ENCODE measurements around the gene GJC2.
"Not testable (repeated sequence)": the region's sequence is repeated elsewhere in the genome, so short reads cannot be mapped to it uniquely, and the experiment has no call there.

GJC2 gene

GRCh38 chr1:228174482-228175315 lies 25.0 kb downstream of the GJC2 start:
- no peak for DNase-seq

- DNase-seq: no peak
Measured at GRCh38 chr1:228175316-228176023, 25.7 kb downstream of the GJC2 start.

- DNase-seq: no peak
Measured at GRCh38 chr1:228176024-228176395, 26.3 kb downstream of the GJC2 start.

DNA sequence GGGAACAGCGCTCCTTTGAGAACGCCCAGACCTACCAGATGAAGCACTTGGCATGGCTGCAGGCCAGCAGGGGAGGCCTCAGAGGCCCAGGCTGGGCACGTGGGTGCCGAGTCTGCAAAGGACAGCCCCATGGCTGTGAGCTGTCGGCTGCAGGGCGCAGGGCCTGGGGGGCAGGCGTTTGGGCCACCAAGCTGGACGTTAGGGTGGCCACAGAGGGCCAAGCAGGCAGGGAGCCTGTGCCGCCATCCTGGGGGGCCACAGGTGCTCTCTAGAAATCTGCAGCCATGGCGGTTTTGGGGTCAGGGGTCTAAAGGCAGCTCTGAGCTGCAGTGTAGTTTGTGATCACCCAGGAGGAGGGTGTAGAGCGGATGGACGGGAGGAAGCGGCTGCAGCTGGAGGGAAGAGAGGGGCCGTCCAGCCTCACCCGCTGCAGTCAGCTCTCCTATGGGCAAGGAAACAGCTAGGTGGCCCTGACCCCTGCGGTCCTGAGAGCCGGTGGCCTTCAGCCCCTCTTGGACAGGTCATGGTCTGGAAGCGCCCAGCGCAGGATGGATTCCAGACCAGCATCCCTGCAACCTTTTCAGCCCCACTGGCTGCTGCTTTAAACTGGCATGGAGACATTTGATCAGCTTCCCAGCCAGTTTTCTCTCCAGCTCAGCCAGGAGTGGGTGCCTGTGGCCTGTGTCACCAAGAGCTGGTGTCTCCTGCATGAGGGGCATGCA lies 26.9 kb downstream of the GJC2 start:
- DNase-seq: no peak

GRCh38 chr1:228177183-228177475 lies 27.4 kb downstream of the GJC2 start:
- no peak for DNase-seq

- no peak for DNase-seq
Measured at GRCh38 chr1:228177721-228178710, 28.3 kb downstream of the GJC2 start.

DNA sequence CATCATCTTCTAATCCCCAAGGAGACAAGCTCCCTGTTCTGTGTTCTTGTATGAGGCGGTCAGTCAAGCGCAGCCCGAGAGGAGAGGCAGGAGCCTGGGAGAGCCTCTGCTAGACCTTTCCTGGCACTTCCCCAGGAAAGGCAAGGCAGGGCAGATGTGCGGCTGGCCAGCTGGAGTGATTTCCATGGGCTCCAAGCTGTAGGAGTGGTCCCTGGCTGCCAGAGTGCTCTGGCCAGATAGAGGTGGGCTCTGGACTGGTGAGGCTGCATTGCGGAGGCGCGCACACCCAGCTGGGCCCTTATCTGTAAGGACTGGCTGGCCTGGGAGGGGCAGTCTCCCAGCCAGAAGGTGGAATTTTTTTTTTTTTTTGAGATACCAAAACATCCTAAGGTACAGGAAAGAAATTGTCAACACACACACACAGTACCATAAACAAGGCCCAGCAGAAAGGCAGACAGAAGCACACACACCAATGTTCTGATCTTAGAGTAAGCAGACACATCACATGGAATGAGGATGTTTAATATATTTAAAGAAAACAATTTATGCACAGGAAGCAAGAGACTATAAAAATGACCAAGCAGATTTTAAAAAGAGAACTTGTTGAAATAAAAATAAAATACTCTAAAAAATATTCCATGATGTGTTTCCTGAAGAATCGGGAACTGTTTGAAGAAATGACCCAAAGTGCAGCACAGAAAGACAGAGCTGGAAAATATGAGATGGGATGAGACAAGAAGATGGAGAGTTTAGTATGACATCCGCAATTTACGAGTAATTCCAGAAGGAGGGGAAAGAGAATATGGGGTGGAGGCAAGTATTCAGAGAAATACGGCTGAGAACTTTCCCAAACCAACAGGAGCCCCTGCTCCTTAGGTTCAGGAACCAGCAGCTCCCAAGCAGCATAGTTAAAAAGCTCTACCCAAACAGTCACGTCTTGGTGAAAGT lies 29.3 kb downstream of the GJC2 start:
- DNase-seq: no peak

GRCh38 chr1:228180271-228180958 lies 30.7 kb downstream of the GJC2 start:
- no peak for DNase-seq

DNA sequence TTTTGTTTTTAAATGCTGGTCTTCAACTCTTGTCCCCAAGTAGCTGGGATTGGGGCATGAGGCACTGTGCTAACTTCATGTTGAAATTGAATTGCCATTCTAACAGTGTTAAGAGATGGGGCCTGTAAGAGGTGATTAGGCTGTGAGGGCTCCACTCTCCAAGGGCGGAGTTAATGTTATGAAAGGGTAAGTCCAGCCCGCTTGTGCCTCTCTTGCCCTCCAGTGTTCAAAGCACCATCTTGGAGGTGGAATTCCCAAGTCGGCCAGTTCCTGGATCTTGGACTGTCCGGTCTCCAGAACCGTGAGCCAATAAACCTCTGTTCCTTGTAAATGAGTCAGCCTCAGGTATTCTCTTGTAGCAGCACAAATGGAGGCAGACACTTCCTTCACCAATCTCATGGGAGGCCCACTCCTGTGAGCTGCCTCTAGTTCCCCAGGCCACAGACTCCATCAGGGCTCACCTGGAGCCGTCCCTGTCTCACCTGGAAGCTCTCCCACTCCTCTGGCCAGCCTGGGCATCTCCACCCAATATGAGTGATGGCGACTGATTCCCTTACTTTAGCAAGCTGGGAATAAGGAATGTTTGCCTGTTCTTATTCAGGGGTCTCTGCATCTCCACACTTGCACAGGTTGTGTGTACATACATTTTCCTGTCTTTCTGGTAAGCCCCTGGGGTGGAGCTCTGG lies 31.4 kb downstream of the GJC2 start:
- DNase-seq: no peak

GRCh38 chr1:228181645-228182034 lies 31.9 kb downstream of the GJC2 start:
- no peak for DNase-seq

DNA sequence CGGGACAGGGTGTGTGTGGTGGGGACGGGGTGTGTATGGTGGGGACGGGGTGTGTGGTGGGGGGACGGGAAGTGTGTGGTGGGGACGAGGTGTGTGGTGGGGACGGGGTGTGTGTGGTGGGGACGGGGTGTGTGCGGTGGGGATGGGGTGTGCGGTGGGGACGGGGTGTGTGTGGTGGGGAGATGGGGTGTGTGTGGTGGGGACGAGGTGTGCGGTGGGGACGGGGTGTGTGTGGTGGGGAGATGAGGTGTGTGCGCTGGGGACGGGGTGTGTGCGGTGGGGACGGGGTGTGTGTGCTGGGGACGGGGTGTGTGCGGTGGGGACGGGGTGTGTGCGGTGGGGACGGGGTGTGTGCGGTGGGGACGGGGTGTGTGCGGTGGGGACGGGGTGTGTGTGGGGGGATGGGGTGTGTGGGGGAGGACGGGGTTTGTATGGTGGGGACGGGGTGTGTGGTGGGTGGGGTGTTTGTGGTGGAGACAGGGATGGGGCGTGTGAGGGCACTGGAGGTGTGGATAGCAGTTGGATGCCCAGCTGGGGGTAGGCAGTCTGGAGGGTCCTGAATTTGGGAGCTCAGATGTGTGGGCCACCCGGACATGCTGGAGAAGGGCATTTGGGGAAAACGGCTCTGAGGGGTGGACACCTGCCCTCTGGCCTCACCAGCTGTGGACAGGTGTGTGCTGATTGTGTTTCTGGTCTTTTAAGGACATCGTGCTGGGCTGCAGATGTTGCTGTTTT lies 32.7 kb downstream of the GJC2 start:
- DNase-seq: no peak

GRCh38 chr1:228184152-228184551 lies 34.4 kb downstream of the GJC2 start:
- no peak for DNase-seq

- no peak for DNase-seq
Measured at GRCh38 chr1:228185641-228185965, 35.9 kb downstream of the GJC2 start.

- not testable (repeated sequence) for DNase-seq
Measured at GRCh38 chr1:228188249-228188648, 38.5 kb downstream of the GJC2 start.

GRCh38 chr1:228190182-228190581 lies 40.5 kb downstream of the GJC2 start:
- DNase-seq: no peak

GRCh38 chr1:228190778-228191177 lies 41.0 kb downstream of the GJC2 start:
- no peak for DNase-seq

DNA sequence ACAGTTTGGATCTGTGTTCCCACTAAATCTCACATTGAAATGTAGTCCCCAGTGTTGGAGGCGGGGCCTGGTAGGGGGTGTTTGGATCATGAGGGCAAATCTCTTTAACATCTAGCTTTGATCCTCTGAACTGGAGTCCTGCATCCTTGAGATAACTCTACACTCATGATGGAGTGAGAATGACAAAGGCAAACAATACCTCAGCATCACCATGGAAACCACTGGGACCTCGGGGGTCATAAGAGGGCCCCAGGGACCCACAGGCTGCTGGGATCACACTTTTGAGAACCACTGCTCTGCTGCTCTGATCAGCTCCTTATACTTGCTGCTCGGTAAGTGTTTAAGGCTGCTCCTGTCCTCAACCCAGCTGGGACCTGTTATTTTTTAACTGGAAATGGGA lies 44.7 kb downstream of the GJC2 start:
- no peak for DNase-seq

GRCh38 chr1:228194921-228195812 lies 45.4 kb downstream of the GJC2 start:
- no peak for DNase-seq

All from kidney glomerular epithelial cell (primary cell).